ENCODE data around the gene HYAL3. TPM values are rescaled to one million over a fixed set of nuclear protein-coding genes. Genes with fewer than 3 reads are reported as not detected.

The HYAL3 gene
- total and polyA plus RNA-seq, 10 of the 15 experiments (the other 5 are each of a cell fraction or from before 2014, with no cell fraction given), result 0.37 to 4.2 (median 2.8) TPM

- no peak overlapping the region for H3K9ac ChIP-seq (ENCODE audit: control insufficient read depth, insufficient read depth, low read length)
These were observed 1.8 kb downstream of the HYAL3 start for GRCh38 chr3:50297384-50297775.

More at GRCh38 chr3:50297384-50297775, 1.8 kb downstream of the HYAL3 start:
- Histone ChIP-seq H3K4me1 (ENCODE audit: control insufficient read depth, insufficient read depth, low read length) (peaks cover 4% of the 10 kb centered on the region), H3K79me2 (ENCODE audit: control insufficient read depth, insufficient read depth, low read length) (peaks cover 2% of the 10 kb centered on the region; the same call in 1 of the 2 replicates), H3K36me3 (ENCODE audit: control insufficient read depth in 2 of 2, insufficient read depth in 2 of 2, low read length in 1 of 2) (no peaks in the 10 kb centered on the region), H3K27me3 (replicated peaks in 1 of 2; ENCODE audit: control insufficient read depth in 2 of 2, insufficient read depth in 2 of 2, low read length in 1 of 2) (no peaks in the 10 kb centered on the region), H3K27ac (ENCODE audit: control insufficient read depth, insufficient read depth) (no peak overlapping the region), H3K9me3 (replicated peaks; ENCODE audit: control insufficient read depth, insufficient read depth, low read length) (no peaks in the 10 kb centered on the region), H3K4me2 (ENCODE audit: control insufficient read depth, insufficient read depth) (no peak overlapping the region; the same call in 1 of the 2 replicates), H3K4me3 (no peak overlapping the region), H2AFZ (ENCODE audit: control insufficient read depth, low read depth, low read length) (no peak overlapping the region), H4K20me1 (ENCODE audit: control insufficient read depth, insufficient read depth) (no peaks in the 10 kb centered on the region)
- no peak for FAIRE-seq
- ChIA-PET CTCF (interaction anchor here (3.2 to 3.5 kb wide), 2 partner anchors 27 to 37 kb away, joined by 10 to 22 read pairs; no protein-coding TSS in a partner anchor), SMC1A (ENCODE audit: uncharacterized antibody, unreplicated experiment) (no interaction called here), RAD21 (ENCODE audit: unreplicated experiment) (interaction anchor here (0.9 to 1.2 kb wide), 3 partner anchors 27 to 39 kb away, joined by 3 read pairs; no protein-coding TSS in a partner anchor), POLR2A (interaction anchor here (2.7 kb wide), 1 partner anchor 53 kb away, joined by 11 read pairs; the partner anchor contains the start of genes CYB561D2 and NPRL2)
- intact Hi-C loops (cut with micrococcal nuclease; ENCODE audit: unreplicated experiment), result loop anchor here (5.0 kb wide), 1 partner anchor 40 kb away; no protein-coding TSS in a partner anchor
- TF ChIP-seq POLR2AphosphoS5 (IDR thresholded peaks at IDR 0.05; ENCODE audit: low read length), result no peak
- TF ChIP-seq NKRF (conservative IDR thresholded peaks at IDR 0.05), result no peak
- no peak for TF ChIP-seq ETV6 (conservative IDR thresholded peaks at IDR 0.05 in 1 of 2, IDR thresholded peaks at IDR 0.05 in 1 of 2; ENCODE audit: borderline replicate concordance in 1 of 2, low read depth in 1 of 2)
- no peak for TF ChIP-seq POLR2A (IDR thresholded peaks at IDR 0.05; ENCODE audit: low read depth, low read length)
- no peak for TF ChIP-seq ZNF622 (IDR thresholded peaks at IDR 0.05)
- no peak for TF ChIP-seq BCL11A (IDR thresholded peaks at IDR 0.05; ENCODE audit: low read depth, low read length)
- no peak for ATAC-seq
- in situ Hi-C loops (cut with MboI), result no loop called here
- no TSS peak for BruUV-seq (replicated peaks)
- 100% methylated on average over 2 of the region's 2 CpGs for WGBS (ENCODE audit: insufficient coverage, insufficient replicate concordance, low lambda C conversion rate, missing lambda C conversion rate)
- DNase-seq (ENCODE audit: low read depth, low spot score), result no peak

All from GM12878 (cell line).